DOHH2 (cell line): ENCODE measurements around the gene PDCD5.

ENCODE experiments used
- H3F3A ChIP-seq: fragments of 200-600 bp; sonication (generic), shearing (Covaris generic); 2 replicates; pipeline ENCODE4 v1.6.0; 2016; ENCODE audit warnings: antibody characterized with exemption, mild to moderate bottlenecking; ENCODE audit not compliant: control insufficient read depth, insufficient read depth
- H3K27ac ChIP-seq: fragments of 200-600 bp; sonication (generic); 2 replicates; pipeline ENCODE4 v1.5.1; 2014; ENCODE audit warnings: low read depth, mild to moderate bottlenecking, low read length, moderate library complexity
- H3K27me3 ChIP-seq: fragments of 200-600 bp; sonication (generic); 2 replicates; pipeline ENCODE4 v1.6.1; 2014; ENCODE audit warnings: mild to moderate bottlenecking, low read length, mixed read lengths; ENCODE audit not compliant: control insufficient read depth
- H3K36me3 ChIP-seq: fragments of 200-600 bp; sonication (generic); 2 replicates; pipeline ENCODE4 v1.6.1; 2014; ENCODE audit warnings: mild to moderate bottlenecking, low read length, moderate library complexity, mixed read lengths; ENCODE audit not compliant: control insufficient read depth
- H3K4me1 ChIP-seq: fragments of 200-600 bp; sonication (generic); 2 replicates; pipeline ENCODE4 v1.6.1; 2014; ENCODE audit warnings: mild to moderate bottlenecking, low read length, mixed read lengths; ENCODE audit not compliant: control insufficient read depth
- H3K4me2 ChIP-seq: fragments of 200-600 bp; sonication (generic); 2 replicates; pipeline ENCODE4 v1.6.0; 2014; ENCODE audit warnings: mild to moderate bottlenecking, low read length, moderate library complexity
- H3K4me3 ChIP-seq: fragments of 200-600 bp; sonication (generic); 2 replicates; pipeline ENCODE4 v1.5.1; 2014; ENCODE audit warnings: mild to moderate bottlenecking, low read length, mixed read lengths
- H3K79me2 ChIP-seq: fragments of 200-600 bp; sonication (generic); 2 replicates; pipeline ENCODE4 v1.6.1; 2014; ENCODE audit warnings: mild to moderate bottlenecking, low read length, mixed read lengths; ENCODE audit not compliant: control insufficient read depth
- H3K9me2 ChIP-seq: fragments of 200-600 bp; sonication (generic); replicated peaks from 2 replicates; pipeline ENCODE4 v1.6.1; 2014; ENCODE audit warnings: mild to moderate bottlenecking, low read length, mixed read lengths; ENCODE audit not compliant: control insufficient read depth
- H3K9me3 ChIP-seq: fragments of 200-600 bp; sonication (generic); 2 replicates; pipeline ENCODE4 v1.6.1; 2014; ENCODE audit warnings: antibody characterized with exemption, low read length, mixed read lengths; ENCODE audit not compliant: control insufficient read depth, insufficient read depth
- H4K20me1 ChIP-seq: fragments of 200-600 bp; sonication (generic); 2 replicates; pipeline ENCODE4 v1.6.0; 2014; ENCODE audit warnings: low read depth, mild to moderate bottlenecking, antibody characterized with exemption, low read length, moderate library complexity; ENCODE audit not compliant: control insufficient read depth, insufficient read depth
- EZH2phosphoT487 ChIP-seq: fragments of 200-600 bp; sonication (generic); IDR thresholded peaks from 2 replicates; pipeline ENCODE4 v1.6.1; 2017; ENCODE audit warnings: borderline replicate concordance, mild to moderate bottlenecking, antibody characterized with exemption, low read length, moderate library complexity, mixed read lengths
- TF ChIP-seq, protein P1 (sequence below): fragments of 200-600 bp; sonication (generic); IDR thresholded peaks from one replicate; pipeline ENCODE4 v1.5.1; 2014; ENCODE audit warnings: antibody characterized with exemption, mild to moderate bottlenecking, low read depth, low read length; ENCODE audit not compliant: poor library complexity, severe bottlenecking

The PDCD5 gene

DNA sequence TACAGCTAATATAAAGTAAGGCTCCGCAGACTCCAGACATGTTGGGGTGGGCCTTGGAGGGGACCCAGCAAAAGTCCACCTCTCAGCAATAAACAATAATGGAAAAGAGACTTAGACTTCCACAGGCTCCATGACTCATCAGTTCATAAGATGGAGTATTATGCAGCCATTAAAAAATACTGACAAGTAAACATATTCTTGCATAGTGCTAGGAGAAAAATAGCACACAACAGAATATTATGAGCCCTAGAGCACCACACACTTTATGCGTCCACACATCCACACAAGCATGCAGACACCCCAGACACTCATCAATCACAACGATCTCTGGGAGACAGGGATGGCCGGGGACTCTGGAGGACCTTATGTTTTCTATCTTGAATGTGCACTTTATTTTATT, 46.0 kb downstream of the PDCD5 start:
- Histone ChIP-seq H3K4me2 (no peak overlapping the region), H3K9me3 (no peaks in the 10 kb centered on the region), H3K27ac (no peak overlapping the region), H3K9me2 (no peaks in the 10 kb centered on the region), H3K4me3 (no peak overlapping the region), H3K27me3 (no peaks in the 10 kb centered on the region), H4K20me1 (no peaks in the 10 kb centered on the region), H3K36me3 (peaks cover 28% of the 10 kb centered on the region), H3K79me2 (no peaks in the 10 kb centered on the region), H3K4me1 (no peaks in the 10 kb centered on the region), H3F3A (no peaks in the 10 kb centered on the region)
- TF ChIP-seq EZH2phosphoT487: no peak
- TF ChIP-seq, protein P1, sequence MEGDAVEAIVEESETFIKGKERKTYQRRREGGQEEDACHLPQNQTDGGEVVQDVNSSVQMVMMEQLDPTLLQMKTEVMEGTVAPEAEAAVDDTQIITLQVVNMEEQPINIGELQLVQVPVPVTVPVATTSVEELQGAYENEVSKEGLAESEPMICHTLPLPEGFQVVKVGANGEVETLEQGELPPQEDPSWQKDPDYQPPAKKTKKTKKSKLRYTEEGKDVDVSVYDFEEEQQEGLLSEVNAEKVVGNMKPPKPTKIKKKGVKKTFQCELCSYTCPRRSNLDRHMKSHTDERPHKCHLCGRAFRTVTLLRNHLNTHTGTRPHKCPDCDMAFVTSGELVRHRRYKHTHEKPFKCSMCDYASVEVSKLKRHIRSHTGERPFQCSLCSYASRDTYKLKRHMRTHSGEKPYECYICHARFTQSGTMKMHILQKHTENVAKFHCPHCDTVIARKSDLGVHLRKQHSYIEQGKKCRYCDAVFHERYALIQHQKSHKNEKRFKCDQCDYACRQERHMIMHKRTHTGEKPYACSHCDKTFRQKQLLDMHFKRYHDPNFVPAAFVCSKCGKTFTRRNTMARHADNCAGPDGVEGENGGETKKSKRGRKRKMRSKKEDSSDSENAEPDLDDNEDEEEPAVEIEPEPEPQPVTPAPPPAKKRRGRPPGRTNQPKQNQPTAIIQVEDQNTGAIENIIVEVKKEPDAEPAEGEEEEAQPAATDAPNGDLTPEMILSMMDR: no peak

DNA sequence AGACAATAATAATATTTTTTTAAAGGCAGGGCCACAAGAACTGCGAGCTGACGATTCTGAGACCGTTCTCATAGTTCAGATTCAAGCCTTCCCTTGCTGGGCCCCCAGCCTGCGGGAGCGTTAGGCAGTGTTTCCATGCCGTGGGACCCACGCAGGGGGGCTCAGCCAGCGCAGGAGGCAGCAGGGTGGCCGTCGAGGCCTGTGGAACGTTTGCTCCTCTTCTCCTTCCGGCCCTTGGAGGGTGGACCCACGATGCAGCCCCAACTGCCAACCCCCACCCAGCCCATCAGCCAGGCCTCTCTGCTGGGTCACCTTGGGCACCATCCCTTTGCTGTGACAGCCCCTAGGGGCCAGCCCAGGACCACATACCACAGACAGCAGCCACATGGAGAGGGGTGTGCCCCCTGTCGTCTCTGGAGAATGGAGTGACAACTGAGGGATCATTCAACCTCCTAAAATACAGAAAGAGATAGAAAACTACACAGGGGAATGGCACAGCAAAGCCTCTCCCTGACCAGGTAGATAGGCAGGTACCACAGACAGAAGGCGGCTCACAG, 46.8 kb downstream of the PDCD5 start:
- H3K9me2 ChIP-seq: no peaks in the 10 kb centered on the region
- no peaks in the 10 kb centered on the region for H4K20me1 ChIP-seq
- no peaks in the 10 kb centered on the region for H3F3A ChIP-seq
- peaks cover 23% of the 10 kb centered on the region for H3K36me3 ChIP-seq
- H3K27ac ChIP-seq: no peak overlapping the region
- TF ChIP-seq EZH2phosphoT487: no peak
- TF ChIP-seq, protein P1: no peak
- H3K79me2 ChIP-seq: no peaks in the 10 kb centered on the region
- H3K9me3 ChIP-seq: no peaks in the 10 kb centered on the region
- no peak overlapping the region for H3K4me2 ChIP-seq
- no peaks in the 10 kb centered on the region for H3K4me1 ChIP-seq
- no peak overlapping the region for H3K4me3 ChIP-seq
- no peaks in the 10 kb centered on the region for H3K27me3 ChIP-seq

DNA sequence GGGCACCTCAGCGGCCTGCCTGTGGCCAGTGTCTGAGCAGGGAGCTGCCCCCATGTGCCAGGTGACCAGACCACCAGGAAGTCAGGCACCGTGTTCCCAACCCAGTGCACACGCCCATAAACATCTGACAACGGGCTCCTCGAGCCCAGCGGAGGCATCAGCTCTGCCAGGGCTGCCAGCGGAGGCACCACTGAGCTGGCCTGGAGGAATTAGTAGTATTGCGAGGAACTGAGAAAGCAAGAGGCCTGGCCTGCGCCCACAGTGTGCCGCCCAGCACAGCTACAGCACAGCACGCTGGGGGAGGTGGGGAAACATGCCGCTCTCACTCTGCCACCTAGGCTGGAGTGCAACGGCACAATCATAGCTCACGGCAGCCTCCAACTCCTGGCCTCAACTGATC, 49.3 kb downstream of the PDCD5 start:
- no peaks in the 10 kb centered on the region for H3K79me2 ChIP-seq
- no peaks in the 10 kb centered on the region for H3K4me1 ChIP-seq
- TF ChIP-seq EZH2phosphoT487: no peak
- TF ChIP-seq, protein P1: no peak
- no peak overlapping the region for H3K27ac ChIP-seq
- no peaks in the 10 kb centered on the region for H3K9me2 ChIP-seq
- no peaks in the 10 kb centered on the region for H3F3A ChIP-seq
- no peaks in the 10 kb centered on the region for H4K20me1 ChIP-seq
- no peak overlapping the region for H3K4me2 ChIP-seq
- no peak overlapping the region for H3K4me3 ChIP-seq
- no peaks in the 10 kb centered on the region for H3K27me3 ChIP-seq
- peaks cover 14% of the 10 kb centered on the region for H3K36me3 ChIP-seq
- H3K9me3 ChIP-seq: no peaks in the 10 kb centered on the region

DNA sequence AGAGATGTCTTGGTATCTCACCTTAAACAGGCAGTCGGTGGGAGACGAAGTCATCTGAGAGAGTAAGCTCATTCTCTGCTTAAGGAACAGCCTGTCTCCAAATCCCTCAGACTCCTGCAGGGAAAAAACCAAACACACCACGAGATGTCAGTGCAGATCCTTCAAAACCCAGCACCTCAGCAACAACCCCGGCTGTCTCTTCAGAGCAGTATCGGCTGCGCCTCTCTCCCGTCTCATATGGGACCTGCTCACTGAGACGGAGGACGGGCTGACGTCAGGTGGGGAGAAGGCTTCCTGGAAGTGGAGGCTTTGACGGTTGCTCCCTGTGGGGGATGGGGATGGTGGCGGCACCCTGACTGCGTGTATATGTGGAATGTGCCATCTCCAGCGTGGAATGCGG, 50.4 kb downstream of the PDCD5 start:
- H3K36me3 ChIP-seq: peaks cover 22% of the 10 kb centered on the region
- no peak overlapping the region for H3K4me2 ChIP-seq
- TF ChIP-seq EZH2phosphoT487: no peak
- TF ChIP-seq, protein P1: no peak
- H3K4me1 ChIP-seq: no peaks in the 10 kb centered on the region
- no peaks in the 10 kb centered on the region for H3K27me3 ChIP-seq
- H3F3A ChIP-seq: no peaks in the 10 kb centered on the region
- no peaks in the 10 kb centered on the region for H3K9me2 ChIP-seq
- H3K27ac ChIP-seq: no peak overlapping the region
- no peaks in the 10 kb centered on the region for H3K79me2 ChIP-seq
- H3K4me3 ChIP-seq: no peak overlapping the region
- H4K20me1 ChIP-seq: no peaks in the 10 kb centered on the region
- H3K9me3 ChIP-seq: no peaks in the 10 kb centered on the region
